GM23338 (cell line): ENCODE results near the gene AFAP1. TPM values are rescaled to one million over a fixed set of nuclear protein-coding genes. Genes with fewer than 3 reads are reported as not detected.

ENCODE experiments used
- ATAC-seq: fragments of 200-7000 bp; cut with Tn5 transposase; 3 replicates; pipeline ENCODE4 v1.9.1; 2020
- DNase-seq: peaks from one replicate; pipeline ENCODE4 v3.0.0-alpha.2; 2015; ENCODE audit warnings: low spot score
- H2AFZ ChIP-seq: fragments of 200-600 bp; sonication (generic); 2 replicates; pipeline ENCODE4 v1.8.0; 2016; ENCODE audit warnings: antibody characterized with exemption, mild to moderate bottlenecking, moderate library complexity
- H3F3A ChIP-seq: fragments of 200-600 bp; sonication (generic); replicated peaks from 2 replicates; pipeline ENCODE4 v1.8.0; 2017; ENCODE audit warnings: antibody characterized with exemption, mixed run types, low read depth
- H3K27ac ChIP-seq: fragments of 200-600 bp; sonication (generic); 2 replicates; pipeline ENCODE4 v1.6.1; 2016; ENCODE audit warnings: low read depth
- H3K27me3 ChIP-seq: fragments of 200-600 bp; sonication (generic); 2 replicates; pipeline ENCODE4 v1.8.0; 2016; ENCODE audit warnings: mild to moderate bottlenecking, mixed run types, moderate library complexity; ENCODE audit not compliant: insufficient read depth
- H3K36me3 ChIP-seq: fragments of 200-600 bp; sonication (generic); 2 replicates; pipeline ENCODE4 v1.8.0; 2016; ENCODE audit warnings: mild to moderate bottlenecking; ENCODE audit not compliant: insufficient read depth
- H3K4me1 ChIP-seq: fragments of 200-600 bp; sonication (generic); 2 replicates; pipeline ENCODE4 v1.8.0; 2016; ENCODE audit warnings: mild to moderate bottlenecking, moderate library complexity; ENCODE audit not compliant: insufficient read depth
- H3K4me2 ChIP-seq: fragments of 200-600 bp; sonication (generic); 2 replicates; pipeline ENCODE4 v1.7.1; 2017; ENCODE audit warnings: mixed run types
- H3K4me3 ChIP-seq: fragments of 200-600 bp; sonication (generic); 2 replicates; pipeline ENCODE4 v1.6.1; 2016; ENCODE audit warnings: mixed run types
- H3K79me2 ChIP-seq: fragments of 200-600 bp; sonication (generic); replicated peaks from 2 replicates; pipeline ENCODE4 v1.8.0; 2017; ENCODE audit warnings: mild to moderate bottlenecking; ENCODE audit not compliant: insufficient read depth
- H3K9me2 ChIP-seq: fragments of 200-600 bp; sonication (generic); 2 replicates; pipeline ENCODE4 v1.8.0; 2017; ENCODE audit not compliant: insufficient read depth
- H4K20me1 ChIP-seq: fragments of 200-600 bp; sonication (generic); replicated peaks from 2 replicates; pipeline ENCODE4 v1.8.0; 2017; ENCODE audit warnings: mild to moderate bottlenecking; ENCODE audit not compliant: insufficient read depth
- H3K27ac Mint-ChIP-seq: 2 replicates; pipeline ENCODE4 v1.8.0; 2020; ENCODE audit warnings: inconsistent platforms, mild to moderate bottlenecking, moderate library complexity, mixed read lengths
- H3K27me3 Mint-ChIP-seq: 3 replicates; pipeline ENCODE4 v1.8.0; 2022; ENCODE audit warnings: low read depth, mild to moderate bottlenecking, moderate library complexity, mixed read lengths, inconsistent platforms; ENCODE audit not compliant: insufficient read depth, poor library complexity
- H3K36me3 Mint-ChIP-seq: 3 replicates; pipeline ENCODE4 v1.8.0; 2021; ENCODE audit warnings: low read depth, mild to moderate bottlenecking, inconsistent platforms, moderate library complexity, mixed read lengths
- H3K4me1 Mint-ChIP-seq: 3 replicates; pipeline ENCODE4 v1.8.0; 2020; ENCODE audit warnings: mild to moderate bottlenecking, inconsistent platforms, mixed read lengths
- H3K4me3 Mint-ChIP-seq: 3 replicates; pipeline ENCODE4 v1.8.0; 2021; ENCODE audit warnings: moderate library complexity, mild to moderate bottlenecking, inconsistent platforms, mixed read lengths
- H3K9me3 Mint-ChIP-seq: 3 replicates; pipeline ENCODE4 v1.8.0; 2020; ENCODE audit warnings: moderate library complexity, mild to moderate bottlenecking, inconsistent platforms, mixed read lengths
- CREB1 ChIP-seq: fragments of 250-450 bp; sonication (Bioruptor Pico); IDR thresholded peaks from 2 replicates; pipeline ENCODE4 v1.5.0; 2020; ENCODE audit warnings: low read depth, mild to moderate bottlenecking, moderate library complexity
- ETS1 ChIP-seq: IDR thresholded peaks from 2 replicates; pipeline ENCODE4 v1.6.1; 2016; ENCODE audit warnings: antibody characterized with exemption
- EZH2 ChIP-seq: fragments of 200-600 bp; sonication (generic); IDR thresholded peaks from one replicate; pipeline ENCODE4 v1.8.0; 2017; ENCODE audit warnings: antibody characterized with exemption, mild to moderate bottlenecking, low read depth; ENCODE audit not compliant: unreplicated experiment
- EZH2phosphoT487 ChIP-seq: fragments of 200-600 bp; sonication (generic); IDR thresholded peaks from one replicate; pipeline ENCODE4 v1.8.1; 2018; ENCODE audit warnings: antibody characterized with exemption; ENCODE audit not compliant: unreplicated experiment
- JUNB ChIP-seq: IDR thresholded peaks from one replicate; pipeline ENCODE4 v1.6.1; 2016; ENCODE audit warnings: antibody characterized with exemption; ENCODE audit not compliant: unreplicated experiment
- NANOG ChIP-seq: IDR thresholded peaks from 2 replicates; pipeline ENCODE4 v1.6.1; 2016; ENCODE audit warnings: antibody characterized with exemption, borderline replicate concordance
- ZNF462 ChIP-seq: fragments of 250-450 bp; sonication (Bioruptor Pico); IDR thresholded peaks from 2 replicates; pipeline ENCODE4 v1.5.0; 2020; ENCODE audit warnings: mild to moderate bottlenecking, moderate library complexity
- polyA plus RNA-seq: library from polyadenylated mRNA; unstranded; fragments of >200 nt; fragmentation: Nextera tagmentation; extraction: Ambion mirVana; gene quantifications from 2 replicates; pipeline ENCODE4 v1.2.1, GENCODE V29; 2016
- total RNA-seq: library from RNA; depleted of rRNA; stranded (reverse); fragments of >200 nt; shearing (Covaris generic); gene quantifications from 2 replicates; pipeline ENCODE4 v1.2.3, GENCODE V29; 2014

The AFAP1 gene
- total and polyA plus RNA-seq, 2 experiments from 2014 or later = 6.5 to 21.5 TPM

GRCh38 chr4:7857993-7858392 is 81.7 kb downstream of the AFAP1 start:
- no peaks in the 10 kb centered on the region; the same call in none of the 2 replicates for H3K36me3 ChIP-seq
- no peaks in the 10 kb centered on the region for H3K9me3 Mint-ChIP-seq
- H3K4me3 Mint-ChIP-seq = no peak overlapping the region
- H3F3A ChIP-seq = no peaks in the 10 kb centered on the region
- H3K27me3 ChIP-seq = no peaks in the 10 kb centered on the region
- peaks cover 4% of the 10 kb centered on the region for H3K27me3 Mint-ChIP-seq
- DNase-seq = no peak
- H4K20me1 ChIP-seq = no peaks in the 10 kb centered on the region
- peaks cover 29% of the 10 kb centered on the region; the same call in 1 of the 2 replicates for H3K79me2 ChIP-seq
- H2AFZ ChIP-seq = no peak overlapping the region
- H3K4me2 ChIP-seq = no peak overlapping the region
- TF ChIP-seq NANOG = no peak
- no peak for TF ChIP-seq ETS1
- no peak for TF ChIP-seq EZH2phosphoT487
- TF ChIP-seq EZH2 = no peak
- no peak for TF ChIP-seq CREB1
- no peak for TF ChIP-seq JUNB
- TF ChIP-seq ZNF462 = no peak
- ATAC-seq = no peak
- H3K36me3 Mint-ChIP-seq = peaks cover 11% of the 10 kb centered on the region
- no peaks in the 10 kb centered on the region for H3K9me2 ChIP-seq
- H3K4me1 Mint-ChIP-seq = peaks cover 50% of the 10 kb centered on the region
- no peak overlapping the region for H3K27ac ChIP-seq
- no peak overlapping the region for H3K4me3 ChIP-seq
- H3K27ac Mint-ChIP-seq = no peak overlapping the region
- H3K4me1 ChIP-seq = peaks cover 20% of the 10 kb centered on the region
